CD14-positive monocyte (primary cell): ENCODE data around the gene PXN. TPM values are rescaled to one million over a fixed set of nuclear protein-coding genes. Genes with fewer than 3 reads are reported as not detected.

ENCODE experiments used
- DNase-seq, 3 donors: peaks; one replicate each; pipeline ENCODE4 v3.0.0-alpha.2; 2011 to 2022
- H2AFZ ChIP-seq: 2 replicates; pipeline ENCODE4 v1.6.0; 2012; ENCODE audit warnings: mild to moderate bottlenecking, low read depth, low read length, inconsistent platforms; ENCODE audit not compliant: insufficient read depth, poor library complexity, severe bottlenecking
- H3K27ac ChIP-seq, 2 donors: 1 replicate in 1 of 2; 2 replicates in 1 of 2; pipeline ENCODE4 v1.5.1; 2012 to 2013; ENCODE audit warnings: low read length in 2 of 2, control low read depth in 1 of 2, inconsistent platforms in 1 of 2, low read depth in 1 of 2, mild to moderate bottlenecking in 1 of 2
- H3K27me3 ChIP-seq, 2 donors: one replicate each; pipeline versions ENCODE4 v1.6.0 to v1.6.1; 2011 to 2013; ENCODE audit warnings: low read length in 2 of 2; ENCODE audit not compliant: control insufficient read depth in 2 of 2, insufficient read depth in 2 of 2
- H3K36me3 ChIP-seq, 2 donors: replicated peaks in 1 of 2; 1 replicate in 1 of 2; 2 replicates in 1 of 2; pipeline versions ENCODE4 v1.5.1 to v1.6.1; 2012 to 2013; ENCODE audit warnings: low read length in 2 of 2, control low read depth in 1 of 2, inconsistent platforms in 1 of 2, mild to moderate bottlenecking in 1 of 2; ENCODE audit not compliant: insufficient read depth in 2 of 2, control insufficient read depth in 1 of 2
- H3K4me1 ChIP-seq, 2 donors: 1 replicate in 1 of 2; 2 replicates in 1 of 2; pipeline versions ENCODE4 v1.5.1 to v1.6.1; 2012 to 2013; ENCODE audit warnings: low read length in 2 of 2, control low read depth in 1 of 2, inconsistent platforms in 1 of 2, mild to moderate bottlenecking in 1 of 2, moderate library complexity in 1 of 2; ENCODE audit not compliant: insufficient read depth in 2 of 2, control insufficient read depth in 1 of 2
- H3K4me2 ChIP-seq: replicated peaks from 2 replicates; pipeline ENCODE3; 2012; ENCODE audit warnings: low read length, moderate library complexity, mild to moderate bottlenecking; ENCODE audit not compliant: poor library complexity, severe bottlenecking; ENCODE audit errors: extremely low read depth
- H3K4me3 ChIP-seq, 3 experiments: fragments of 200-600 bp in 1 of 3; sonication (generic) in 1 of 3; replicated peaks in 1 of 3; 1 replicate in 2 of 3; 2 replicates in 1 of 3; pipeline ENCODE4 v1.5.1; 2011 to 2013; ENCODE audit warnings: low read length in 3 of 3, mild to moderate bottlenecking in 3 of 3, control low read depth in 2 of 3, low read depth in 2 of 3, inconsistent platforms in 1 of 3, moderate library complexity in 1 of 3
- H3K79me2 ChIP-seq: 2 replicates; pipeline ENCODE4 v1.6.0; 2012; ENCODE audit warnings: mild to moderate bottlenecking, control low read depth, inconsistent platforms, low read length, moderate library complexity; ENCODE audit not compliant: insufficient read depth
- H3K9ac ChIP-seq: 2 replicates; pipeline ENCODE4 v1.6.0; 2017; ENCODE audit warnings: low read length, mild to moderate bottlenecking; ENCODE audit not compliant: insufficient read depth, poor library complexity, severe bottlenecking
- H3K9me3 ChIP-seq, 2 donors: replicated peaks in 1 of 2; 1 replicate in 1 of 2; 2 replicates in 1 of 2; pipeline versions ENCODE4 v1.5.1 to v1.6.1; 2012 to 2013; ENCODE audit warnings: low read length in 2 of 2, control low read depth in 1 of 2; ENCODE audit not compliant: control insufficient read depth in 1 of 2, insufficient read depth in 1 of 2
- H4K20me1 ChIP-seq: 2 replicates; pipeline ENCODE4 v1.6.0; 2012; ENCODE audit warnings: mild to moderate bottlenecking, low read length, control low read depth, moderate library complexity; ENCODE audit not compliant: insufficient read depth
- H3K27ac Mint-ChIP-seq, 7 donors: one replicate each; pipeline ENCODE4 v1.8.0; 2020; ENCODE audit warnings: mild to moderate bottlenecking in 7 of 7, mixed read lengths in 7 of 7, moderate library complexity in 6 of 7, inconsistent platforms in 2 of 7
- H3K27me3 Mint-ChIP-seq, 3 donors: one replicate each; pipeline ENCODE4 v1.8.0; 2021 to 2022; ENCODE audit warnings: low read depth in 3 of 3, mild to moderate bottlenecking in 3 of 3, mixed read lengths in 3 of 3, moderate library complexity in 3 of 3, inconsistent platforms in 1 of 3
- H3K36me3 Mint-ChIP-seq, 2 donors: one replicate each; pipeline ENCODE4 v1.8.0; 2020; ENCODE audit warnings: mixed read lengths in 2 of 2, inconsistent platforms in 1 of 2, mild to moderate bottlenecking in 1 of 2
- H3K4me1 Mint-ChIP-seq: one replicate; pipeline ENCODE4 v1.8.0; 2020; ENCODE audit warnings: mild to moderate bottlenecking, mixed read lengths
- H3K4me3 Mint-ChIP-seq, 2 donors: one replicate each; pipeline ENCODE4 v1.8.0; 2020; ENCODE audit warnings: mild to moderate bottlenecking in 2 of 2, mixed read lengths in 2 of 2, moderate library complexity in 1 of 2
- H3K9me3 Mint-ChIP-seq, 7 donors: one replicate each; pipeline ENCODE4 v1.8.0; 2020 to 2022; ENCODE audit warnings: mixed read lengths in 7 of 7, mild to moderate bottlenecking in 6 of 7, moderate library complexity in 6 of 7, inconsistent platforms in 2 of 7
- WGBS: methylation state at CpG from one replicate; pipeline ENCODE4 v1.1.5; 2013; ENCODE audit warnings: missing lambda C conversion rate; ENCODE audit not compliant: insufficient coverage; 5-methylcytosine and 5-hydroxymethylcytosine counted together
- intact Hi-C, 2 donors: fragments of 100-400 bp; cut with micrococcal nuclease; formaldehyde crosslinking; loops; one replicate each; pipeline versions ENCODE4 v1.15.0 to v1.15.1; 2023
- polyA plus RNA-seq, 3 donors: library from polyadenylated mRNA; depleted of rRNA in 1 of 3; unstranded in 2 of 3; stranded (reverse) in 1 of 3; fragments of 300-500 nt in 2 of 3; fragments of >200 nt in 1 of 3; fragmentation: Illumina TruSeq in 2 of 3; gene quantifications; 1 replicate in 2 of 3; 2 replicates in 1 of 3; pipeline ENCODE4 v1.2.3, GENCODE V29; 2012 to 2021
- TF ChIP-seq, protein P1 (sequence below): fragments of 200-600 bp; IDR thresholded peaks from one replicate; pipeline ENCODE4 v1.8.0; 2022; ENCODE audit warnings: antibody characterized with exemption, mild to moderate bottlenecking

Gene PXN
- polyA plus RNA-seq, 3 donors, result 62.5 to 106 (median 98.4) TPM

GRCh38 chr12:120283318-120283717 is 17.8 kb upstream of the PXN start:
- Mint-ChIP-seq H3K4me1 (no peaks in the 10 kb centered on the region), H3K27me3 (peaks cover 14 to 24% (median 21%) of the 10 kb centered on the region in 3 donors), H3K36me3 (no peaks in the 10 kb centered on the region), H3K9me3 (peaks cover 0 to 4% (median 4%) of the 10 kb centered on the region in 7 donors), H3K4me3 (no peak overlapping the region), H3K27ac (no peak overlapping the region)
- DNase-seq, result no peak
- H3K9ac ChIP-seq, result no peak overlapping the region
- no peaks in the 10 kb centered on the region for H3K27me3 ChIP-seq
- H3K4me3 ChIP-seq, result no peak overlapping the region
- H3K9me3 ChIP-seq, result no peaks in the 10 kb centered on the region
- H3K36me3 ChIP-seq, result no peaks in the 10 kb centered on the region
- H4K20me1 ChIP-seq, result no peaks in the 10 kb centered on the region
- no peaks in the 10 kb centered on the region for H3K79me2 ChIP-seq
- H2AFZ ChIP-seq, result no peak overlapping the region
- 93% methylated on average over 6 of the region's 7 CpGs for WGBS
- no peak overlapping the region for H3K4me2 ChIP-seq
- intact Hi-C loops, result no loop called here
- H3K27ac ChIP-seq, result no peak overlapping the region
- TF ChIP-seq, protein P1, sequence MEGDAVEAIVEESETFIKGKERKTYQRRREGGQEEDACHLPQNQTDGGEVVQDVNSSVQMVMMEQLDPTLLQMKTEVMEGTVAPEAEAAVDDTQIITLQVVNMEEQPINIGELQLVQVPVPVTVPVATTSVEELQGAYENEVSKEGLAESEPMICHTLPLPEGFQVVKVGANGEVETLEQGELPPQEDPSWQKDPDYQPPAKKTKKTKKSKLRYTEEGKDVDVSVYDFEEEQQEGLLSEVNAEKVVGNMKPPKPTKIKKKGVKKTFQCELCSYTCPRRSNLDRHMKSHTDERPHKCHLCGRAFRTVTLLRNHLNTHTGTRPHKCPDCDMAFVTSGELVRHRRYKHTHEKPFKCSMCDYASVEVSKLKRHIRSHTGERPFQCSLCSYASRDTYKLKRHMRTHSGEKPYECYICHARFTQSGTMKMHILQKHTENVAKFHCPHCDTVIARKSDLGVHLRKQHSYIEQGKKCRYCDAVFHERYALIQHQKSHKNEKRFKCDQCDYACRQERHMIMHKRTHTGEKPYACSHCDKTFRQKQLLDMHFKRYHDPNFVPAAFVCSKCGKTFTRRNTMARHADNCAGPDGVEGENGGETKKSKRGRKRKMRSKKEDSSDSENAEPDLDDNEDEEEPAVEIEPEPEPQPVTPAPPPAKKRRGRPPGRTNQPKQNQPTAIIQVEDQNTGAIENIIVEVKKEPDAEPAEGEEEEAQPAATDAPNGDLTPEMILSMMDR, result no peak
- H3K4me1 ChIP-seq, result no peaks in the 10 kb centered on the region

DNA sequence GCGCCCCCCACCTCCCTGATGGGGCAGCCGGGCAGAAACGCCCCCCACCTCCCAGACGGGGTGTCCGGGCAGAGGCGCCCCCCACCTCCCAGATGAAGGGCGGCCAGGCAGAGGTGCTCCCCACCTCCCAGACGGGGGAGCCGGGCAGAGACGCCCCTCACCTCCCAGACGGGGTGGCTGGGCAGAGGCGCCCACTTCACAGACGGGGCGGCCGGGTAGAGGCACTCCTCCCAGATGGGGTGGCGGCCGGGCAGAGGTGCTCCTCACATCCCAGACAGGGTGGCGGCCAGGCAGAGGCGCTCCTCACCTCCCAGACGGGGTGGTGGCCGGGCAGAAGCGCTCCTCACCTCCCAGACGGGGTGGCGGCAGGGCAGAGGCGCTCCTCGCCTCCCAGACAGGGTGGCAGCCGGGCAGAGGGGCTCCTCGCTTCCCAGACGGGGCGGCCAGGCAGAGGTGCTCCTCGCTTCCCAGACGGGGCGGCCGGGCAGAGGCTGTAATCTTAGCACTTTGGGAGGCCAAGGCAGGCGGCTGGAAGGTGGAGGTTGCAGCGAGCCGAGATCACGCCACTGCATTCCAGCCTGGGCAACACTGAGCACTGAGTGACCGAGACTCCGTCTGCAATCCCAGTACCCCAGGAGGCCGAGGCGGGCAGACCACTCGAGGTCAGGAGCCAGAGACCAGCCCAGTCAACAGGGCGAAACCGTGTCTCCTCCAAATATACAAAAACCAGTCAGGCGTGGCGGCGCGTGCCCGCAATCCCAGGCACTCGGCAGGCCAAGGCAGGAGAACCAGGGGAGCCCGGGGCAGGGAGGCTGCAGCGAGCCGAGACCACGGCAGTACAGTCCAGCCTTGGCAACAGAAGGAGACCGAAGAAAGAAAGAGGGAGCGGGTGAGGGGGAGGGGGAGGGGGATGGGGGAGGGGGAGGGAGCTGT is 12.9 kb upstream of the PXN start:
- Histone ChIP-seq H3K9ac (no peak overlapping the region), H3K4me1 (no peaks in the 10 kb centered on the region), H3K36me3 (no peaks in the 10 kb centered on the region), H3K9me3 (no peaks in the 10 kb centered on the region), H3K27me3 (no peaks in the 10 kb centered on the region), H3K27ac (no peak overlapping the region), H3K4me2 (no peak overlapping the region), H4K20me1 (no peaks in the 10 kb centered on the region), H3K4me3 (no peak overlapping the region), H3K79me2 (no peaks in the 10 kb centered on the region), H2AFZ (no peak overlapping the region)
- intact Hi-C loops, result no loop called here
- Mint-ChIP-seq H3K4me1 (no peaks in the 10 kb centered on the region), H3K4me3 (no peak overlapping the region), H3K36me3 (no peaks in the 10 kb centered on the region), H3K27me3 (peaks cover 11 to 13% (median 11%) of the 10 kb centered on the region in 3 donors), H3K9me3 (peaks cover 0 to 6% (median 4%) of the 10 kb centered on the region in 7 donors), H3K27ac (no peak overlapping the region)
- TF ChIP-seq, protein P1, result no peak
- WGBS, result 98% methylated on average over 39 of the region's 57 CpGs
- no peak for DNase-seq
